IMR-90 (cell line): ENCODE measurements around the gene GNAT1. TPM values are rescaled to one million over a fixed set of nuclear protein-coding genes. Genes with fewer than 3 reads are reported as not detected.

Source experiments
- ATAC-seq: fragments of 200-7000 bp; cut with Tn5 transposase; 2 replicates; pipeline ENCODE4 v1.9.1; 2020; ENCODE audit warnings: low read depth, mild to moderate bottlenecking, moderate library complexity
- BruUV-seq: library from RNA; stranded (reverse); fragments of 400-500 nt; replicated peaks from 2 replicates; lab custom pipeline; 2021; lab: Mats Ljungman, UMichigan
- CTCF ChIA-PET: fragments of 300-600 bp; formaldehyde crosslinking; extraction: SDS; loops from one replicate; lab custom pipeline; 2021; ENCODE audit warnings: antibody characterized with exemption; lab: Yijun Ruan, JAX
- POLR2A ChIA-PET: fragments of 300-600 bp; sonication (Branson Sonifier 250); formaldehyde crosslinking; loops from one replicate; lab custom pipeline; 2022; ENCODE audit warnings: antibody characterized with exemption; ENCODE audit not compliant: unreplicated experiment; lab: Charles Lee
- DNase-seq: peaks from one replicate; pipeline ENCODE4 v3.0.0; 2013
- H2AFZ ChIP-seq: replicated peaks from 2 replicates; pipeline ENCODE3; 2013; ENCODE audit warnings: low read length, mild to moderate bottlenecking; ENCODE audit not compliant: poor library complexity
- H2AK5ac ChIP-seq: 2 replicates; pipeline ENCODE4 v1.6.1; 2013; ENCODE audit warnings: low read depth, low read length, inconsistent platforms
- H2AK9ac ChIP-seq: replicated peaks from 2 replicates; pipeline ENCODE3; 2013; ENCODE audit warnings: mild to moderate bottlenecking, low read depth, low read length, moderate library complexity; ENCODE audit not compliant: poor library complexity
- H2BK120ac ChIP-seq: 2 replicates; pipeline ENCODE4 v1.6.1; 2013; ENCODE audit warnings: low read depth, low read length, inconsistent platforms
- H2BK15ac ChIP-seq: 3 replicates; pipeline ENCODE4 v1.6.1; 2013; ENCODE audit warnings: low read depth, low read length, inconsistent platforms
- H2BK20ac ChIP-seq: 2 replicates; pipeline ENCODE4 v1.6.1; 2013; ENCODE audit warnings: low read depth, mild to moderate bottlenecking, inconsistent platforms, low read length, moderate library complexity
- H2BK5ac ChIP-seq: 2 replicates; pipeline ENCODE4 v1.6.1; 2013; ENCODE audit warnings: mild to moderate bottlenecking, low read depth, low read length, inconsistent platforms; ENCODE audit not compliant: poor library complexity, severe bottlenecking
- H3K14ac ChIP-seq: replicated peaks from 2 replicates; pipeline ENCODE4 v1.6.1; 2013; ENCODE audit warnings: low read depth, low read length, inconsistent platforms
- H3K18ac ChIP-seq: 2 replicates; pipeline ENCODE4 v1.6.1; 2013; ENCODE audit warnings: low read depth, low read length, control low read depth
- H3K23ac ChIP-seq: 2 replicates; pipeline ENCODE4 v1.6.1; 2013; ENCODE audit warnings: low read depth, low read length, inconsistent platforms
- H3K27ac ChIP-seq: 2 replicates; pipeline ENCODE4 v1.5.1; 2013; ENCODE audit warnings: mild to moderate bottlenecking, control low read depth, low read length; ENCODE audit not compliant: insufficient read depth
- H3K27me3 ChIP-seq: 2 replicates; pipeline ENCODE4 v1.6.1; 2013; ENCODE audit warnings: low read length; ENCODE audit not compliant: control insufficient read depth, insufficient read depth
- H3K36me3 ChIP-seq: 2 replicates; pipeline ENCODE4 v1.6.1; 2013; ENCODE audit warnings: low read length, mixed read lengths; ENCODE audit not compliant: control insufficient read depth, insufficient read depth
- H3K4ac ChIP-seq: 2 replicates; pipeline ENCODE4 v1.6.1; 2013; ENCODE audit warnings: low read depth, low read length, inconsistent platforms
- H3K4me1 ChIP-seq: 2 replicates; pipeline ENCODE4 v1.6.1; 2013; ENCODE audit warnings: low read length, mixed read lengths; ENCODE audit not compliant: control insufficient read depth, insufficient read depth
- H3K4me2 ChIP-seq: 2 replicates; pipeline ENCODE4 v1.6.1; 2013; ENCODE audit warnings: low read depth, mild to moderate bottlenecking, control low read depth, low read length, moderate library complexity
- H3K4me3 ChIP-seq: 2 replicates; pipeline ENCODE4 v1.5.1; 2013; ENCODE audit warnings: low read depth, mild to moderate bottlenecking, control low read depth, low read length, moderate library complexity; ENCODE audit not compliant: insufficient read depth
- H3K56ac ChIP-seq: 2 replicates; pipeline ENCODE4 v1.6.1; 2013; ENCODE audit warnings: low read length, inconsistent platforms; ENCODE audit not compliant: insufficient read depth; ENCODE audit errors: extremely low read depth
- H3K79me1 ChIP-seq, 2 experiments: 2 replicates each; pipeline ENCODE4 v1.6.1; 2013; ENCODE audit warnings: low read length in 2 of 2, inconsistent platforms in 1 of 2, low read depth in 1 of 2
- H3K9ac ChIP-seq: 2 replicates; pipeline ENCODE4 v1.6.1; 2013; ENCODE audit warnings: low read depth, low read length, control low read depth
- H3K9me1 ChIP-seq: 2 replicates; pipeline ENCODE4 v1.6.1; 2013; ENCODE audit warnings: low read length, inconsistent platforms; ENCODE audit not compliant: insufficient read depth
- H3K9me3 ChIP-seq: 2 replicates; pipeline ENCODE4 v1.6.1; 2013; ENCODE audit warnings: low read length; ENCODE audit not compliant: control insufficient read depth, insufficient read depth
- H4K20me1 ChIP-seq: 2 replicates; pipeline ENCODE4 v1.6.1; 2013; ENCODE audit warnings: low read length, inconsistent platforms; ENCODE audit not compliant: insufficient read depth
- H4K5ac ChIP-seq: 2 replicates; pipeline ENCODE4 v1.6.1; 2013; ENCODE audit warnings: mild to moderate bottlenecking, low read depth, low read length, control low read depth
- H4K8ac ChIP-seq, 2 experiments: 2 replicates each; pipeline ENCODE4 v1.6.1; 2013; ENCODE audit warnings: low read depth in 2 of 2, low read length in 2 of 2, control low read depth in 1 of 2, inconsistent platforms in 1 of 2
- H4K91ac ChIP-seq: 2 replicates; pipeline ENCODE4 v1.6.1; 2013; ENCODE audit warnings: low read depth, low read length, inconsistent platforms; ENCODE audit not compliant: insufficient read depth
- BHLHE40 ChIP-seq: fragments of 150-350 bp; IDR thresholded peaks from 2 replicates; pipeline ENCODE4 v1.6.1; 2016; ENCODE audit warnings: mild to moderate bottlenecking, low read depth, low read length
- CEBPB ChIP-seq: IDR thresholded peaks from 2 replicates; pipeline ENCODE4 v1.6.1; 2012; ENCODE audit warnings: low read depth, low read length, improper control_type of control experiment
- CTCF ChIP-seq: conservative IDR thresholded peaks from 2 replicates; pipeline ENCODE4 v1.5.1; 2012; ENCODE audit warnings: mild to moderate bottlenecking, low read depth, low read length, improper control_type of control experiment
- ELK1 ChIP-seq: fragments of 150-350 bp; IDR thresholded peaks from 2 replicates; pipeline ENCODE4 v1.6.1; 2016; ENCODE audit warnings: low read depth, mild to moderate bottlenecking, low read length, moderate library complexity, borderline replicate concordance
- FOS ChIP-seq: fragments of 150-350 bp; IDR thresholded peaks from 2 replicates; pipeline ENCODE4 v1.6.1; 2016; ENCODE audit warnings: low read depth, low read length
- MAFK ChIP-seq: IDR thresholded peaks from 2 replicates; pipeline ENCODE4 v1.6.1; 2012; ENCODE audit warnings: low read depth, low read length, improper control_type of control experiment
- MAZ ChIP-seq: IDR thresholded peaks from 2 replicates; pipeline ENCODE4 v1.6.1; 2012; ENCODE audit warnings: low read depth, mild to moderate bottlenecking, low read length, improper control_type of control experiment, moderate library complexity, borderline replicate concordance
- POLR2A ChIP-seq: IDR thresholded peaks from 2 replicates; pipeline ENCODE4 v1.6.1; 2012; ENCODE audit warnings: mild to moderate bottlenecking, low read depth, low read length
- RAD21 ChIP-seq: IDR thresholded peaks from 2 replicates; pipeline ENCODE4 v1.6.1; 2012; ENCODE audit warnings: low read length, improper control_type of control experiment
- RCOR1 ChIP-seq: IDR thresholded peaks from 2 replicates; pipeline ENCODE4 v1.6.1; 2012; ENCODE audit warnings: mild to moderate bottlenecking, low read length, improper control_type of control experiment; ENCODE audit not compliant: insufficient replicate concordance
- RFX5 ChIP-seq: IDR thresholded peaks from 2 replicates; pipeline ENCODE4 v1.8.0; 2012; ENCODE audit warnings: low read depth, mild to moderate bottlenecking, low read length, moderate library complexity
- SMC3 ChIP-seq: fragments of 150-350 bp; IDR thresholded peaks from 2 replicates; pipeline ENCODE4 v1.6.1; 2016; ENCODE audit warnings: low read depth, mild to moderate bottlenecking, antibody characterized with exemption, low read length, moderate library complexity
- WGBS, 2 experiments: methylation state at CpG; one replicate each; pipeline versions ENCODE4 v1.1.5 to v1.1.7; 2013; ENCODE audit warnings: missing lambda C conversion rate in 2 of 2; ENCODE audit not compliant: insufficient read length in 1 of 2; ENCODE audit errors: extremely low coverage in 2 of 2; 5-methylcytosine and 5-hydroxymethylcytosine counted together
- dilution Hi-C: fragments of 300-500 bp; cut with HindIII; formaldehyde crosslinking; loops from one replicate; pipeline ENCODE4 v1.14.3; 2018; ENCODE audit warnings: low sequenced_read_pairs; ENCODE audit not compliant: unreplicated experiment
- in situ Hi-C: fragments of 300-500 bp; cut with MboI; formaldehyde crosslinking; loops from 3 replicates; pipeline ENCODE4 v1.14.3; 2019; ENCODE audit warnings: low sequenced_read_pairs, inconsistent platforms, mixed read lengths
- intact Hi-C: fragments of 100-400 bp; cut with micrococcal nuclease; formaldehyde crosslinking; loops from 2 replicates; pipeline ENCODE4 v1.10.0; 2022
- polyA plus RNA-seq, 3 experiments: library from polyadenylated mRNA; depleted of rRNA; stranded (reverse); fragments of >200 nt; gene quantifications; 2 replicates each; pipeline ENCODE4 v1.2.3, GENCODE V29; 2012; ENCODE audit warnings: low replicate concordance in 1 of 3
- total RNA-seq: library from RNA; depleted of rRNA; stranded (reverse); fragments of >200 nt; gene quantifications from 2 replicates; pipeline ENCODE4 v1.2.3, GENCODE V29; 2012
- TF ChIP-seq, protein P1 (sequence below): fragments of 150-350 bp; IDR thresholded peaks from 2 replicates; pipeline ENCODE4 v1.6.1; 2017; ENCODE audit warnings: mild to moderate bottlenecking, antibody characterized with exemption, low read length, low read depth

GNAT1 gene
- total and polyA plus RNA-seq, 2 of the 4 experiments (the other 2 are of a cell fraction) = not detected

DNA sequence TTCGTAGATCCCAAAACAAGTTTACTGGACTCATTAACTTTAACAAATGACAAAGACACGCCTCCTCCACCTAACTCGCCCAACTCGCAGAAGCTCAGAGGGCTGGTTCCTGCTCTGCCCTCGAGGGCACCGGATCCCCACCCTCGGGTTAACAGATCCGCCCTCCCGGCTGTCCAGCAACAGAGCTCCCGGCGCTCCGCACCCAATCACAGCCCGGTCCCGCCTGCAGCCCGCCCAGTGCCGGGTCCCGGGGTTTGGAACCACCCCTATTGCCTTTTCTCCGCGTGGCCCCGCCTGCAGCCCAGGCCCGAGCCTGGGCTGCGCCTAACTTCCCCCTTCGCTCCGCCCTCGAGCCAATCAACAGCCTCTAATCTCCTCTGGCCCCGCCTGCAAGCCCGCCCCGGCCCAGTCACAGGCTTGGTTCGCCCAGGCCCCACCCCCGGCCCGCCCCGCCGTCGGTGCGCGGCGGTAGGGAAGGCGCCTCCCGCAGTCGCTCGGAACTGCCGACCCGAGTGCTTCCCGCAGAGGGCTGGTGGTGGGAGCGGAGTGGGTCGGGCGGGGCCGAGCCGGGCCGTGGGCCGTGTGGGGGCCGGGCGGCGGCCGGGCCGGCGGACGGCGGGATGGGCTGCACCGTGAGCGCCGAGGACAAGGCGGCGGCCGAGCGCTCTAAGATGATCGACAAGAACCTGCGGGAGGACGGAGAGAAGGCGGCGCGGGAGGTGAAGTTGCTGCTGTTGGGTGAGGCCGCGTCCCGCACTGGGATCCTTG lies 44.5 kb downstream of the GNAT1 start, which contains the start of gene GNAI2:
Gene GNAI2, plus strand, starts transcription at position 489 of the 768 bp plus-strand sequence. Its CDS starts 132 bp downstream, at position 621.
- Histone ChIP-seq H3K36me3 (peaks cover 9% of the 10 kb centered on the region; the same call in 1 of the 2 replicates), H3K23ac (peak within 1 kb of the TSS; percentile 97), H3K9me3 (no peaks in the 10 kb centered on the region), H2BK120ac (no peak within 1 kb of the TSS), H2BK5ac (peak within 1 kb of the TSS; percentile 90), H3K4me3 (peak within 1 kb of the TSS; percentile 82), H4K5ac (peak within 1 kb of the TSS; percentile 92; the same call in 1 of the 2 replicates), H3K14ac (peak within 1 kb of the TSS; percentile 98), H4K91ac (peak within 1 kb of the TSS; percentile 80), H3K4ac (peak within 1 kb of the TSS; percentile 98), H3K18ac (peak within 1 kb of the TSS; percentile 37; the same call in 1 of the 2 replicates), H2AK5ac (peak within 1 kb of the TSS; percentile 99), H2AK9ac (peak within 1 kb of the TSS; percentile 100), H3K4me2 (peak within 1 kb of the TSS; percentile 97), H3K9me1 (peaks cover 7% of the 10 kb centered on the region), H3K27me3 (no peaks in the 10 kb centered on the region), H2AFZ (peak within 1 kb of the TSS; percentile 80), H3K27ac (peak within 1 kb of the TSS; percentile 97), H3K4me1 (peaks cover 11% of the 10 kb centered on the region; the same call in 1 of the 2 replicates), H2BK15ac (no peak within 1 kb of the TSS; the same call in 2 of the 3 replicates), H3K9ac (peak within 1 kb of the TSS; percentile 98), H4K20me1 (peaks cover 46% of the 10 kb centered on the region), H3K79me1 (peaks cover 0 to 32% of the 10 kb centered on the region in 2 experiments; a peak in 2 of 4 replicates), H3K56ac (peak within 1 kb of the TSS; percentile 84), H2BK20ac (no peak within 1 kb of the TSS), H4K8ac (peak within 1 kb of the TSS; percentile 48 to 87; a peak in 3 of 4 replicates)
- WGBS, 2 experiments = 0% methylated on average over 23 of the region's 75 CpGs; no CpG with 5 or more reads in 1 of the 2 experiments
- intact Hi-C loops (no loop called here), in situ Hi-C loops (no loop called here), dilution Hi-C loops (no loop called here)
- DNase-seq = peak; percentile 96
- ChIA-PET CTCF (interaction anchor here (0.7 to 1.1 kb wide), 2 partner anchors 9 to 11 kb away, joined by 4 to 6 read pairs; no protein-coding TSS in a partner anchor), POLR2A (interaction anchor here (0.6 to 1.4 kb wide), 2 partner anchors 11 to 28 kb away, joined by 3 to 6 read pairs; no protein-coding TSS in a partner anchor)
- ATAC-seq = peak; percentile 91
- no TSS peak for BruUV-seq
- TF ChIP-seq FOS (no peak), RAD21 (no peak), CTCF (0 out of 2 replicates have a peak, but pooled peaks have one; percentile 2), POLR2A (peak; percentile 98), BHLHE40 (no peak), ELK1 (no peak), RCOR1 (no peak), CEBPB (no peak), MAZ (peak; percentile 54; the same call in 1 of the 2 replicates), MAFK (no peak), RFX5 (peak; percentile 18; the same call in 1 of the 2 replicates), SMC3 (no peak)
- TF ChIP-seq, protein P1, sequence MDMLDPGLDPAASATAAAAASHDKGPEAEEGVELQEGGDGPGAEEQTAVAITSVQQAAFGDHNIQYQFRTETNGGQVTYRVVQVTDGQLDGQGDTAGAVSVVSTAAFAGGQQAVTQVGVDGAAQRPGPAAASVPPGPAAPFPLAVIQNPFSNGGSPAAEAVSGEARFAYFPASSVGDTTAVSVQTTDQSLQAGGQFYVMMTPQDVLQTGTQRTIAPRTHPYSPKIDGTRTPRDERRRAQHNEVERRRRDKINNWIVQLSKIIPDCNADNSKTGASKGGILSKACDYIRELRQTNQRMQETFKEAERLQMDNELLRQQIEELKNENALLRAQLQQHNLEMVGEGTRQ = peak; percentile 51; the same call in 1 of the 2 replicates
